GM19240 (cell line): ENCODE measurements around the gene KRT35.

Source experiments
- DNase-seq: peaks from one replicate; pipeline ENCODE4 v3.0.0; 2011; ENCODE audit warnings: low spot score; ENCODE audit not compliant: insufficient read length

Gene KRT35

DNA sequence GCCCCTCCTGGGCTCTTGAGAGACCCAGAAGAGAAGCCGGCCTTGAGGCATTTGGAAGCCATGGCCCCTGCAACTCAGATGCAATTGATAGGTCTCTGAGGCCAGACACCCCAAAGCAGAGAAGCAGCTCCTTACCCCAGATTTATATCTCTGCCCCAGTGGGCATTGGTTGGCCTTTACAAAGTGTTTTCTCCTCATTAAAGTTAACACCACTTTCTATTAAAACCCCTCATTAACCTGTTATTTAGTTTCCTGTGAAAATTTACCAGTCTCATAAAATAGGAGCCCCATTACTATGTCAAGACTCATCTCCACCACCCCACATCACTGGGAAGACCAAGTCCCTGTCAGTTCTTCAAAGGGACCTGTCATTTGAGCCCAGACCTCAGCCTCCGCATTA lies at the start of gene KRT35:
TSS of gene KRT35 (minus strand) at position 116 of the 400 bp plus-strand sequence. CDS start at position 62, 54 bp downstream.
- DNase-seq, result no peak

DNA sequence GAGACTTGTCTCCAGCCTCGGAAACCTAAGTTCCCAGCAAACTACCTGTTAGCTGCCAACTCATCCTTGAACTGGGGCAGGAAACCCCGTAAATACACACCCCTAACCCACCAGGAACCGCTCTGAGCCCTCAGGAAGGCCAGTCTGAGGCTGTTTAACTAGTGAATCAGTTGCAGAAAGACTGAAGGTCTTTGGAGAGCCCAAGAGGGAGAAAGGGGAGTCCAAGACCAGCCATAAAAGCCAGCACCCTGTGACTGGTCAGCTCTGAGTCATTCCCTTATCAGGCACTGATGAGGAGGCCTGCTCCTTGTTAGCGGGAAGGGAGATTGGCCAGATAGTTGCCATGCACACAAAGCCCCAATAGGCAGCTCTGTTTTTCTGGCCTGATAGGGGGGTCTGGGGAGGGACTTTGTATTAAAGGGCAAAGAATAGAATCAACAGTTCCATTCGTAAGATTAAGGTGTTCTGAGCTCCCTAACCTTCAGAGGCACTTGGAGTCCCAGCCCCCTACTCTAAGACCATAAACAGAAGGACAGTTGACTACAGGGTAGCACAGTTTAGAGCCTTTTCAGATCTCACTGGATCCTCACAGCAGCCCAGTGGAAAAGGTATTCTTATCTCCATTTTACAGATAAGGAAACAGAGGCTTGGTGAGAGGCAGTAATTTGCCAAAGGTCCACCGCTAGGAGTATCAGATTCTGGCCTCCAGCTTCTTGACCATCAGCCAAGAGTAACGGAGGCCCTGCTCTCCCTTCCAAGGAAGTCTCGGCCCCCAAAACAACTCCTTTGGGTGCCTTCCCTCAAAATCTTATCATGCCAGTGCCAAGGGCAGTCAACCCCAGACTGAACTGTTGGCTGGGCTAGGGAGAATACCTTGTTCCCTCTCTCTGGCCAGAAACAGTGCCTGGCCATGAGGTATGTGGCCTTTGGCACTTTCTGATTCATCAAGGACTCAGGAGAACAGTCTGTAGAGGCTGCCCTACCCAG lies 49.4 kb upstream of the KRT35 start:
- no peak for DNase-seq

DNA sequence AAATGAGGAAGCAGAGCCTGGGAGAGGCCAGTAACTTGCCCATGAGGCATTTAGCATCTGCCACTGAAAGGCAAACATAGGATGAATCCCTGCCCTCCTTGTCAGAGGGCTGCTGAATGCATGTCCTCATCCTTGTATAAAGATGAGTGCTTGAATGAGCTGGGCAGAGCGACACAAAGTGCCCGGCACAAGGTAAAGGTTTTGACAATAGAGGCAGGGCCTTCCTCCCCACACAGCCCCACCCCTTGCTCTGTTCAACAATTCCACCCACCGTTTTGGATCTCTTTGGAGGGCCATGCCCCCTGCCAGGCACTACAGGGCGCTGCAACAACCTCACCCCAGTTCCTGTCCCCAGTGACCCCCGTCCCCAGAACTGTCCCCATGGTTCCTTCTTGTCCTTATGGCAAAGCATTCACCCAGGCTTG lies 48.6 kb upstream of the KRT35 start:
- DNase-seq, result no peak

DNA sequence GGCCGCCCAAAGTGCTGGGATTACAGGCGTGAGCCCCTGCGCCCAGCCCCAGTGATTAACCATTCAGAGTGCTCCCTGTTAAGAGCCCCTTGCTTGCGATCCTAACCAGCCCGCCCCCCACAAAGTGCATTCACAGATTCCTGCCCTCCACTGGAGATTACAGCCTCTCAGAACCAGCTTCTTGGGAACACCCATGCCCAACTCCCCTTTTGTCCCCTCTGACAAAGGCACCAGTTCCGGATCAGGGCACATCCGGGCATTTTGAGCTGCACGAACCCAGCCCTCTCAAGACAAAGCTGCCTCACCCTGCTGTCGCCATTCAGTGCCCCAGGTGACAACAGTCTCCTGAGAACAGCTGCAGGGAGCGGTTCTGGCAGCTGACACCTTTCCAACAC lies 48.0 kb upstream of the KRT35 start:
- no peak for DNase-seq

DNA sequence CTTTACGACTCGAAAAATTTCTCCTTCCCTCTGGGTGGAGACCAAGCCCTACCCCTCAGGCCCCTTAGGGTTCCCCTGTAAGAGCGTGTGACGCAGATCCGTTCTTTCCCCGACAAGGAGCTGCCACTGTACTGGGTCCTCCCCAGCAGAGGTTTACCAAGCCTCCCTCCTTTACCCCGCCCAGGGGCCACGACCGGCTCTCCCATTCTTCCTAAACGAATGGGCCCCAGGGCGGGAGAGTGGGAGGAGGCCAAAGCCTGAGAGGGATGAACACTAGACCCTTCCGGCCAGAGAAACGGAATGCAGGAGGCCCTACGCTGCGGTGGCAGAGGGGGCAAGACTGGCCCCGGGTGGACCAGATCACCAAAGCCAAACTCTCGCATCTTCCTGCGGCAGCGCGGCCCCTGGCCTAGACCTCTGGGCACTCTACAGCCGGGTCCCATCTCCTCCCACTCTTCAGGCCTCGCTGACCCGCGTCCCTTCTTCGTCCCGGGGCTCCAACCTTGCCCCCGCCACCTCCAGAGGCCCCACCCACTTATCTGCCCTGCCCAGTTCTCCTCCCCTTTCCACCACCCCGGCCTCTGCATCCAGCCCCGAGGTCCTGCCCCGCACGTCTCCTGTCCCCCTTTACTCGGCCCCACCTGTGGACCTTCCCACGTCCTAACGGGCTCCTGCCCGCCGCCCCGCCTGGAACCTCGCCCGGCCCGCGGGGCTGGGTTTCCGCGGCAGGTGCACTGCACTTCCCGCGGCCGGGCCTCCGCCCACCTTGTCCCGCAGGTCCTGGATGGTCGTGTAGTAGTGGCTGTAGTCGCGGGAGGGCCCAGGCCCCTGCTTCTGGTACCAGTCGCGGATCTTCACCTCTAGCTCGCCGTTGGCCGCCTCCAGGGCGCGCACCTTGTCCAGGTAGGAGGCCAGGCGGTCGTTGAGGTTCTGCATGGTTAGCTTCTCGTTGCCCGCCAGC lies 46.4 kb upstream of the KRT35 start:
- DNase-seq, result no peak

DNA sequence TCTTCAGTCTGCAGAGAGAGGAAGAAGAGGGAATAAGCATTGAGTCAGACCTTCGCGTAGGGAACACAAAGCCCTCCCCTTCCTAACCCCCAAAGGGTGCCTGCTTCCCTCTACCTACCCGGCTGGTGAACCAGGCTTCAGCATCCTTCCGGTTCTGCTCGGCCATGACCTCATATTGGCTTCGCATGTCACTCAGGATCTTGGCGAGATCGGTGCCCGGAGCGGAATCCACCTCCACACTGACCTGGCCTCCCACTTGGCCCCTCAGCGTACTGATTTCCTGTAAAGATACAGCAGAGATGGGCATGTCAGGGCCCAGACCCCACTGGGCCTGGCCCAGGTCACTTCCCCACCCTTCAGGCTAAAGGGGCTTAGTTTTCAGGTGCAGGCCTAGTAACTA lies 43.3 kb upstream of the KRT35 start:
- DNase-seq, result no peak

DNA sequence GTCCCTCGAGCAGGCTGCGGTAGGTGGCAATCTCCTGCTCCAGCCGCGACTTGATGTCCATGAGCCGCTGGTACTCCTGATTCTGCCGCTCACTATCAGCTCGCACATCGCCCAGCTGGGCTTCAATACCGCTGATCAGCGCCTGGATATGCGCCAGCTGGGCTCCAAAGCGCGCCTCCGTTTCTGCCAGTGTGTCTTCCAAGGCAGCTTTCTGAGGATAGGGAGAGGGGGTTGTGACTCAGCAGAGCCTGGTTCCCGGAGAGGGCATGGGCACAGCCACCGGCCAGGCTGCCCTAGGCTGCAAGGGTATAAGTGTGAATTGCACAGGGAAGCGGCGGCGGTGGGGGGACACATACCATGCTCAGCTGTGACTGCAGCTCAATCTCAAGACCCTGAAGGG lies 42.8 kb upstream of the KRT35 start:
- no peak for DNase-seq

DNA sequence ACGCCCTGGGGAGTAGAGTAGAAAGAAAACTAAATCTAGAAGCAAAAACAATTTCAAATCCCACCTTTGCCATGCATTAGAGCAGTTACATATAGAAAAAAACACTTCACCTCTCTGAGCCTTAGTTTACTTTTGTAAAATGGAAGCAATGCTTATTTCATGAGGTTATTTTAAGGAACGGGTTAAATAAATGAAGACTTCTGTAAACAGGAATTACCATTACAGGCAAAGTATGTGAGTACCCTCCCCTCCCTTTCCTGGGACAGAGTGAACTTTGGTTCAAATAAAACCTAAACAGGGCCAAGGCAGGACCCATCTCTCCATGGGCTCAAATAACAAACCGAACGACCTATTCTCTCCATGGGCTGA lies 42.3 kb upstream of the KRT35 start:
- no peak for DNase-seq

DNA sequence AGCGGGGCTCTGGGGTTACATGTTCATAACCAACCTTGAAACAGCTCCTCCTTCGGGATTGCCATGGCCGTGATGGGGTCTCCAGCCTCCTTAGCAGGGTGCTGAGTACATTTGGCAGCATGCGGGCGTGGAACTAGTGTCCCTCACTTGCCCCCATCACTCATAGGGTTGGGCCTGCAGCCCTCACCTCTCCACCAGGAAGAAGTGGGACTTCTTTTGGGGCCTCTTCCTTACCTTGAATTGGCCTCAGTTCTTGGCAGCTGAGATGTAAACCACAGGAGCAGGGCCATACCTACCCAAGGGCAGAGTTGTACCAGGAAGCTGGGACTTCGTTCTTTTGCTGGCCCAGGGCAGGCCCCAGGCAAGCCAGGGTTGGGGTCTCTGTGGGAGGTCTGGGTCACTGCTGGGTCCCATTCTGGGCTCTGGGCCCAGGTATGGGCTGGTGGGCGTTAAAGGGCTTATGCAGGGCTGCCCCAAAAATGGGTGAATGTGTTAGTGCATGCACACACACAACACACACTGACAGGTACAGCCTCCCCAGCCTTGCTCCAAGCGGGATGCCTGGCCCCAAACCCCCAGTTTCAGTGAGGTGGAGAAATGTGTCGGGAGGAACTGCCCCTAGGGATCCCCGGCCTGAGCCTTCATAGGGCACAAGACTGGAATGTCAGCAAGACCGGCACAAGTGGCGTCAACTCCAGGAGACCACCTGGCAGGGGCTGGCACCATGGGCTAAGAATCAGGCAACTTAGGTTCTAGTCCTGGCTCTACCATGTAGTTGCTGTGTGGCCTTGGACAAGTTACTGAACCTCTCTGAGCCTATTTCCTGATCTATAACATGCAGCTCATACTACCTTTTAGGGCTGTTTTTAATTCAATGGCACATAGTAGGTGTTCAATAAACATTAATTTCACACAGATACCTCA lies 41.6 kb upstream of the KRT35 start:
- no peak for DNase-seq

DNA sequence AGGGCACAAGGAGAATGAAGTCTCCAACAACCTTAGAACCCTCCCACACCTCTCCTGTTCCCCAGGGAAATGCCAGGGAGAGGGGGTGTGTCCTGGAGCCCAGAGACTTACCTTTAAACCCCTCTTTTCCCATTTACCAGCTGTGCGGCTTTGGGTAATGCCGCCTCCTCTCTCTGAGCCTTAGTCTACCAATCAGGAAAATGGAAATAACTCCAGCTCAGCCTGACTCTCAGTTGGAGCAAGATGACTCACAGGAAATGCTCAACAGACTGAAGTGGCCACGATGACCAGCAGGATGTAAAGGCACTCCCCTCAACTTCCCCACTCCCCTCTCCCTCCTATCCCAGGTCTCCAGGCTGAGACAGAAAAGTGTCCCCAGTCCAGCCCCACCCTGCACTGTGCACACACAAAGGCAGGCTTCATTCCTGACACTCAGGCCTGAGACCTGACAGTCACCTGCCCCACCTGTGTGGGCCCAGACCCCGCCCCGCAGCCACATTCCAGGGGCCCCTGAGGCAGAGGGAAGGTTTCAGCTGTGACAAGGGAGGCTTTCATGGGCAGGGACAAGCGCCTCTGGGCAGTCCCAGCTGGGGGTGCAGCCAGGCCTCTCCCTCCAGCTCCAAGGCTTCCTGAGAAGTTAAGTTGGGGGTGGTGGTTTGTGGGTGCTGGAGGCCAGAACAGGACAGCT lies 40.8 kb upstream of the KRT35 start:
- no peak for DNase-seq

DNA sequence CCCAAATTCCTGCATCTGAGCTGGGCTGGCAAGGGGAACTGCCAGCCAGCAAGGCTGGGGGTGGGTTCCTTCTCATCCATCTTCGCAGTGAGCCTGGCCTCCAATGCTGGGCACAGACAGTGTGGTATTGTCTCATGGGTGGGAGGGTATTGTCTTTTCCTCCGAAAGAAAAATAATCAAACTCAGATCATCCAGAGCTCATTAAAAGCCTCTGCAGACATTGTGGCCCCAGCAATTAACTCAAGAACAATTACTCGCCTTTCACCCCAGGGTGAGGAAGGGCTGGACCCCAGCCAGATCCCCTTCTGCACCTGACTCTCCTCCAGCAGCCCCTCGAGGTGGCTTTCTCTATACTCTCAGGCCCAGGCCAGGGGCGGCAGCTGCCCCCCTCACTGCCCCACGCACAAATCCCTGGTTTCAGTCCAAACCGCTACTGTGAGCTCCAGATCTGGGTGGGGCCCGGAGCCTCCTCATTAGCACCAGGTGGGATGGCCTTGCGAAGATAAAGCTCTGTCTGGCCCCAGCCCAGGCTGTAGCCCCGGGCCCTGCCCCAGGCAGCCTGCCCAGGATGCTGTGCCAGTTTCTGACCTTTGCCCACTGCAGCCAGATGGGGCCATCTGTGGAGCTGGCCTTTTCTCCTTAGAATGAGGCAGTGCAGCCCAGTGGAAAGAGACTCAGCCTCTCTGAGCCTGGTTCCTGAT lies 40.0 kb upstream of the KRT35 start:
- no peak for DNase-seq

DNA sequence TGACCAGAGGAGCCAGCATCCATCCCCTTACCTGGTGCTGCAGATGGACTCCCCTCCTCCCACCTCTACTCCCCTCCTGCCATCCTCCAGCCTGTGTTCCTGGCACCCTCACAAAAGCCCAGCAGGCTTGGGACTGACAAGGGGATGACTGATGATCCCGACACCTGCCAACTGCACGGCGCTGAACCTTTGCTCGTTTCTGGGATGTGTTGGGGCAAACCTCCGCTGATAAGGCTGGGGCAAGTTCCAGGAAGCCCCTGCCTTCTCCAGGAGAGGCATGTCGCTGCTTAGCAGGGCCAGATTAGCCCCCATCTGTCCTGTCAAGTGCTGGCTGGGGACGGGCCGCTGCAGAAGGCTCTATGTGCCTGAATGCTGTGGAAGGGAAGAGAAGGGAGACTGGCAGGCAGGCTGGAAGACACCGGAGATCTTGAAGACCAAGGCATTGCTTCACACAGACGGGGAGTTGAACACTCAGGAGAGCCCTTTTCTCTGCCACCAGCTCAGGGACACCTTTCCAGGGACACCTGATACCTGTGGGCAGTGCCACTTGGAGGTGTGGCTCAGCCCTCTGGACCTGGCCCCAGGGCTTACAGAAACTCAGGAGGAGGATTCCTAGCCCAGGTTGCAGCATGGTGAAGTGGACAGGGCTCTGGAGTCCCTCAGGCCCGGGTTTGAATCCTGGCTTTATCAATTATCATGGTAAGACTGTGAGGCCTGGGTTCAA lies 38.7 kb upstream of the KRT35 start:
- DNase-seq, result no peak

DNA sequence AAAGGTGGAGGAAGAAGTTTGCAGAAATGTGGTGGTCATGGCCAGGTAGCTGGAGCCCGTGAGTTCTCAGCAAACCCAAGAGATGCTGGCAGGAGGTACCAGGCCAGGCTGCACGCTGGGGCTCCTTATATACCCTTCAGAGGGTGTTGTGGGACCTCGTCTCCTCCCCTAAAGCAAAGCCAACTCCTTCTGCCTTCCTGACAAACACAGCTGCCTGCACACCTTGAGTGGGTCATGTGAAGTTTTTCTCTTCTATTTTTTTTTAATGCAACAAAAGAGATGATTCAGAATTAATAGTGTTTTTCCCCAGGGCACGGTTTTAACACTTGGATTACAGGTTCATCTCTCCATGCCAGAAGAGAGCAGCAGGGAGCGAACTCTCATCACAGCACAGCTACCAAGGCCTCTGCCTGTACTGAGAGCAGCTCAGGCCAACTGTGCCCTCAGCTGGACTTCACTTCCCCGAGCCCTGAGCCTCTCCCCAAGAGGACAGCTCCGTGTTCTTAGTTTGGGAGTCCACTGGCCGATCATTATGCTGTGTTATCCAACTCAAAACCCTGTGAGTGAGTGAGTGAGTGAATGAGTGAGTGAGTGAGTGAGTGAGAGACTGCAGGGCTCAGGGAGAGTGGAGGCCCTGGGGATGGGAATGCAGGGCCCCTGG lies 38.0 kb upstream of the KRT35 start, which contains the start of gene KRT15:
TSS of gene KRT15 (minus strand) at position 102 of the 661 bp plus-strand sequence. CDS start at position 39, 63 bp downstream.
- DNase-seq, result no peak

DNA sequence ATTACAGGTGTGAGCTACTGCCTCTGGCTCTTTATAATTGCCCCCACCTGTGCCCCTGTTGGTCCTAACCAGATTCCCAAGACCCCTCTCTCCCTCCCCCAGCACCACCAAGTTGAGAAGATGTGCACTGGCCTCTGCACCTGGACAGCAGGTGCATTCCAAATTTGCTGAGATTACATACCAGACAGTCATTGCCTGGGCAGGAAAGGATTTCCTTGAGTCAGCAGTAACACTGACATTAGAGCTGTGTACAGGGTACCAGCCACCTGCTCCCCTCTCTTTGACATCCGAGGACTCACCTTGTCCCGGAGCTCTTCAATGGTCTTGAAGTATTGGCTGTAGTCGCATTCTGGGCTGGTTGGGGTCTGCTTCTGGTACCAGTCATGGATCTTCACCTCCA lies 37.1 kb upstream of the KRT35 start:
- DNase-seq, result no peak

DNA sequence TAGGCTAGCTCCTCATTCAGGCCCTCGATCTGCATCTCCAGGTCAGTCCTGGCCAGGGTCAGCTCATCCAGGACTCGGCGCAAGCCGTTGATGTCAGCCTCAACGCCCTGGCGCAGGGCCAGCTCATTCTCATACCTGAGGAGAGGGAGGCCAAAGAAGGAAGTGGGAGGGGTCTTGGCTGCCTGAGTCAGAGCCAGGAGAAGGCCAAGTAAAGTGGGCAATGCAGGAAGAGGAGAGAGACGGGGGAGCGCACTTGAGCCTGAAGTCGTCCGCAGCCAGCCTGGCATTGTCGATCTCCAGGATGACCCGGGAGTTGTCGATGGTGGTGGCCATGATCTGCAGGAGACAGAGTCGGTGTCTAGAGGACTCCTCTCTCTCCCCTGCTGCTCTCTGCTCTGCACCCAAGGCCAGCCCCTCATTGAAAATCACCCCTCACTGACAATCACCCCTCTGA lies 35.9 kb upstream of the KRT35 start:
- DNase-seq, result no peak

DNA sequence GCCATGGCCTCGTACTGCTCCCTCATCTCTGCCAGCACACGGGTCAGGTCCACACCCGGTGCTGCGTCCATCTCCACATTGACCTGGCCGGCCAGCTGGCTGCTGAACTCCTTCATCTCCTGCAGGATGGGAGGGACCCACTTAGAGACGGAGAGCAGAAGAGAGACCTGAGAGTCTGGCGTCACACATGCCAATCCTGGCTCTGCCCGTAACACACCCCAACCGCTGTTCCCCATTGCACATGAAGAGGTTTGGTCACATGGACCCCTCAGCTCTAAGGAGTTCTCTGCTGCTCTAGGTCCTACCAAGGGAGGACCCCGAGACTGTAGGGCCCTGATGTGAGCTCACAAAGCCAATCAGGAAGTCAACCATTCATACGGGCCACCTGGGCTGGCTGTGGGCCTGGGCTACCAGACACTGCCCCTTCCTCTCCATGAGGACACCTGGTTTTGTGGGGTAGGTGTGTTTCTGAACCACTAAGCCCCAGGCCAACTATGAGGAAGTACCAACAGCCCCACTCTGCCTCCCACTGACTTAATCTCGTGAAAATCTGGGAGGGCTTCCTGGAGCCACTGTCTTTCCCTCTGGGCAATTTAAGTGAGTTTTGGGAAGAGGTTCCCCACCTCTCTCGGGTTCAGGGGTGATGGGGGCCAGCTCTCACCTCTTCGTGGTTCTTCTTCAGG lies 35.3 kb upstream of the KRT35 start:
- DNase-seq, result no peak

DNA sequence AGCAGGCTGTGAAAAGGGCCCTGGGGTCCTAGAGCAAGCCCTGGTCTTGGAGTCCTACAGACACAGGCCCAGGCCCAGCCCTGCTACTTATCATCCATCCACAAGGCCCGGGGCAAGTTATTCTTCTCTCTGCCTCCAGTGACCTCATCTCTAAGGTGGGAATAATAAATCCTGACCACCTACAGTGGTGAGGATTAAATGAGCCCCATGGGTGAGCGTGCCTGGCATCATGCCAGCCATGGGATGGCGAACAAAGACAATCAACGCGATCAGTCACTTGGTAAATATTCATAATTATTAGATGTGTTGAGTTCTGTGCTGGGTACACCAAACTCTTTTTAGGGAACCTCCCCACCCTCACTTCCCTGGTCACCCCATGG lies 32.2 kb upstream of the KRT35 start:
- DNase-seq, result no peak
